SH-SY5Y (cell line): Measurements from ENCODE around the gene NKX2-2.

Source experiments
- GATA2 ChIP-seq: IDR thresholded peaks from 2 replicates; pipeline ENCODE4 v1.6.1; 2011; ENCODE audit warnings: mild to moderate bottlenecking, low read depth, low read length
- GATA3 ChIP-seq: IDR thresholded peaks from 2 replicates; pipeline ENCODE4 v1.6.1; 2011; ENCODE audit warnings: low read depth, mild to moderate bottlenecking, low read length, moderate library complexity

Gene NKX2-2

GRCh38 chr20:21515300-21516179 is 1.7 kb upstream of the NKX2-2 start:
- no peak for TF ChIP-seq GATA3
- TF ChIP-seq GATA2 = no peak

DNA sequence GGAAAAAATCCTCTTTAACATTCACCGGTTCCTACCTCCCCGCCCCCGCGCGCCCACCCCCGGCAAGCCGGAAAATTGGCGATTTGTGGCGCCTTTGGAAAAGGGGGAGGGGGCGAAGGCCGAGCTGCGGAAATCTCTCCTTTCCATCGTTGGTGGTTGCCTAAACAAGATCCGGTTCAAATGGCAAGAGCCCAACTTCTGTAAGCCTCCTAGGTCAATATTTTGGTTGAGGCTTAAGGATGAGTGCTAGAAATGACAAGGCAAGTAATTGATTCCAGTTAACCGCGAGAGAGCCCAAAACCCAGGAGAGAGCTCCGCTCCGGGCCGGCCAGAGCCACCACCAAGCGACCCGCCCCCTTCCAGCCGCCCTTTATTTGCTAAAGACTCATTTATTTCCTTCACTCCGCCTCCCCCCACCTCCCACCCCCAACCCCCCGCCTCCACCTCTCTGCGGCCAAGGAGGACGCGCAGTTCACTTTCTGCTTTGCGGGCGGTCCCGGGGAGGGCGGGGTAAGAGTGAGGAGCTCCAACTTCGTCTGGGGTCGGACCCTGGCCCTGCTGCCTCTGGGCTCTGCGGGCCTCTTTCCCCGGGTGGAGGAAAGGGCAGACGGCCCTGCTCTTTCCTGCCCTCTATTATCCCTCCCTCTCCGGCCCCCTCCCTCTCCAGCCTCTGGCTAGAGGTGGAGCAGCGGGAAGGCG is 838 bp upstream of the NKX2-2 start:
- TF ChIP-seq GATA3 (no peak), GATA2 (no peak)

GRCh38 chr20:21513181-21513663 is 642 bp downstream of the NKX2-2 start:
- TF ChIP-seq GATA3 (no peak), GATA2 (no peak)

DNA sequence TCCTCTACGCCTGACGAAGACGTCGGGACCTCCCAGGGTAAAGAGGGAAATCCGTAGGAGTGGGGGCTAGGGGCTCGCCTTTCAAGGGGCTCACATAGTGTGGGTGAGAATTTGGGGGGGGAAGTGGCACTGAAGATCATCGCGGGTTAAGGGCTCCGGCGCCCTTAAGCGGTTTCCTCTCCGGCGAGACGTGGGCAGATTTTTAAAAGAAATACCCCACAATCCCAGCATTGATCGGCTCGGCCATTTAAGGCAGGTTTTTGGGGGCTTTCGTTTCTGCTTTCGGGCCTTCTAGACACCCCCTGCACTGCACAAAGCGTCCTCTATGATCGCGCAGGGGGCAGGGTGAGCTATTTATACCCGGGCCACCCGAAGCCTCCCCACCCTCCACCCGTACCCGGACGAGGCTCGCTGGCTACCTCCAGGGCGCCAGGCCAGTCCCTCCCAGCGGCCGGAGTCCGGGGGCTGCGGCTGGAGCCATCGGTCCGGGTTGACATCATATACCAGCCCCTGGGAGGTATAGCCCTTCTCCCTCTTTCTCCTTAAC is 1.2 kb downstream of the NKX2-2 start:
- TF ChIP-seq GATA3 (no peak), GATA2 (no peak)

DNA sequence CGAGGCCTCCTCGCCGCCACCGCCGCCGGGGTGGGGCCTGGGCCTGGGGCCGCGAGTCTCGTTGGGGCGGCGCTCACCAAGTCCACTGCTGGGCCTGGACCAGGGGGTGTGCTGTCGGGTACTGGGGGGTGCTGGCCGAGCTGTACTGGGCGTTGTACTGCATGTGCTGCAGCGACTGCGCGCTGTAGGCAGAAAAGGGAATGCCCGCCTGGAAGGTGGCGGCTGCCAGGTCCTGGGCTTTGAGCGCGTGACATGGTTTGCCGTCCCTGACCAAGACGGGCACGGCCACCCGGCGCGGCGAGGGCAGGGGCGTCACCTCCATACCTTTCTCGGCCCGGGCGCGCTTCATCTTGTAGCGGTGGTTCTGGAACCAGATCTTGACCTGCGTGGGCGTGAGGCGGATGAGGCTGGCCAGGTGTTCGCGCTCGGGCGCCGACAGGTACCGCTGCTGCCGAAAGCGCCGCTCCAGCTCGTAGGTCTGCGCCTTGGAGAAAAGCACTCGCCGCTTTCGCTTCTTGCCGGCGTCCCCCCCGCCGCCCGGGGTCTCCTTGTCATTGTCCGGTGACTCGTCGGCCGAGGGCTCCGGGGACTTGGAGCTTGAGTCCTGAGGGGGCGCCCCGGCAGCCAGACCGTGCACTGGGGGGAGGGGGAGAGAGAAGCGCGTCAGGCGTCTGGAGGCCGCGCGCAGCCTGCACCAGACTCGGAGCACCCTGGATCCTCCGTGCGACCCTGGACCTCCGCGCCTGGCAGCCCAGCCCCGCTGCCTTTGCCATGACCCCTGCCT is 1.8 kb downstream of the NKX2-2 start:
- TF ChIP-seq GATA2 (no peak), GATA3 (no peak)

GRCh38 chr20:21511485-21511849 is 2.4 kb downstream of the NKX2-2 start:
- TF ChIP-seq GATA2 (no peak), GATA3 (no peak)

DNA sequence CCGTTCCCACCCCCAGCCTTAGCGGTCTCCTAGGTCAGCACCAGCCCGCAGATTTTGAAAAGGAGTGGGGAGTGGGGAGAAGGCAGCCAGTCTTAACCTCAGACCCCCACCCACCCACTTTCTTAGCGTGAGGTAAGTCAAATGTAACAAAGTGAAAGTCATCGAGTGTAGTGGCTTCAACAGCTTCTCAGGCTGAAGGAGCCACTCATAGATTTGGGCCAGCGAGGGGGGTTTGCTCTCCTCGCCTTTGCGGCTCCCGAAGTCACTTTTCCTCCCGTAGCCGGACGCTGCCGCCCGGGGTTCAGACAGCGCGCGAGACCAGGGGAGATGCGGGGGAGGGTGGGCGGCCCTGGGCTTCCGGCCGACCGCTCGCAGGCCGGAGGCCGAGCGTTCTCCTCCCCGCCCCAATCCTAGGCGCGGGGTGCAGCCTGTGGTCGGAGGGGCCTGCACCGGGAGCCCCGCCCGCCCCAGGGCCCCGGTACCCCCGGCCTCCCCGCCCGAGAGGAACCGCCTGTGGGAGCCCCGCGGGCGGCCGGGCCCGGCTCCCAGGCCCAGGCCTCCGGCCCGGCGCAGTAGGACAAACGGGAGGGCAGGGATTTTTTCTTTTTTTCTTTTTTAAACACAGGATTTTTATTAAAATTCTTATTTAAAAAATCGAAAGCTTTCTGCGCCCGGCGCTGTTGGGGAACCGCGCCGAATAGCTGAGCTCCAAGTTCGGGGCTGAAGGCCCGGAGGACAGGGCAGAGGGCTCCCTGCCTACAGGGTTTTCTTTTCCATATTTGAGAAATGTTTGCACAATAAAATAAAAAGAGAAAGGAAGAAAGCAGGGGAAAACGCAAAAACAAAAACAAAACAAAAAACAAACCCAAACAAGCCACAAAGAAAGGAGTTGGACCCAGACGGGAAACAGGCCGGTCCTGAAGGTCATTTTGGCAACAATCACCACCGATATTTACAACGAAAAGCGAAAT is 3.2 kb downstream of the NKX2-2 start:
- no peak for TF ChIP-seq GATA3
- no peak for TF ChIP-seq GATA2

DNA sequence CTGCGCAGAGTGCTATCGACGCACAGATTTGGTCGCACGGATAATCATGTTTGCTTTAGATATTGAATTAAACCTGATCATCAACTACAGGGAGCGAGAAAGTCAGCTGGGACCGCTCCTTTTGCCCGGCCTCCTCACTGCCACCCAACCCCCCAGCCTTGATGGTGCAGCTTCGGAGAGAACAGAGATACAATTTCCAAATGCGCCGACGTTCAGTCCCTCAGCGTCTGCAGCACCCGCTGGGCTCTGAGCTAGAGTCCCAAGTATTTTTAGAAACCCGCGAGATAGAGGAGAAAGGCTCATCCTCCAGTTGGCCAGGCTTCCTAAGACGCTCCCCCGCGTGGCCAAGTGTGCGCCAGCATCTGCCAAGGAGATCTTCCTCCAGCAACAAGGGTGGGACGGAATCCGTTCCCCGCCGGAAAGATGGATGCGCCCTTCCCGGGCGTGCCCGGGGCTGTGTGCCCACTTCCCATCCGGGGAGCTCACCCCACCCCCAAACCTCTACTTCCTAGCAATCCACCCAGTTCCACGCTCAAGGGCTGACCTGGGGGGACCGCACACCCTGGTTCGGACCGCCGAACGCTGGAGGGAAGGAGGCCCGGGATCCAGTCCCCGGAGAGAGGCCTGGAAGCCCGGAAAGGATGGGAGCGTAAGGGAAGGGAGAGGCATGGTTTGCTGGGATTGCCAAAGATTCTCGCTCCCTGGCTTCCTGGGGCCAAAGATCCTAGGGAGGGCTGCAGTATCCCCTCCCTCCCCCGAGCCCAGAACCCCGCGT is 4.1 kb downstream of the NKX2-2 start:
- TF ChIP-seq GATA3 = no peak

DNA sequence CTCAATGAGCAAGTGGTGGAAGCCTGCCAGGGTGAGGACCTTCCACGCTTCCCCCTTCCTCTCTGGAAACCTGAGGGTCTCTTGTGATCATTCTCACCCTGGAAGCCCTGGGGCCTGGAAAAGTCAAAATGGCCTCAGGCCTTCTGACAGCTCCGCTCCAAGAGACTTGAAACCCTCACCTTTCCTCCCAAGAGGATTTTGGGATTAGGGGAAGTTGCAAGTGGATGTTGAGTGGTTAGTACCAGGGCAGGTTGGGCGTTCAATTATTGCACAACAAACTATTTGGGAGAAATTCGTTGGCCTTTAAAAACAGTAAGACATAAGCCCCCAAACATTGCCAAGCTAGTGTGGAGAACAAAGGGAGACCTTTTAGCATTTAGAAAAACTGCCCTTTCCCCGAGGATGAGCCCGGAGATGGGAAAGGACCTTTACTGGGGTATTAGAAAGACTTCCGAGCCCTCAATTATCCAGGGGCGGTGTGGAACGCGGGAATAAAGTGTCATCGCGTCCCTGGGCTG is 4.7 kb downstream of the NKX2-2 start:
- TF ChIP-seq GATA3 (no peak), GATA2 (no peak)

- TF ChIP-seq GATA2 (no peak), GATA3 (no peak)
These were observed 5.4 kb downstream of the NKX2-2 start for GRCh38 chr20:21508230-21509078.

- TF ChIP-seq GATA3 (no peak), GATA2 (no peak)
These were observed 6.2 kb downstream of the NKX2-2 start for GRCh38 chr20:21507400-21508229.
